GM21786 (cell line): ENCODE measurements around the gene ATP5F1C.
"Not testable (repeated sequence)": the region's sequence is repeated elsewhere in the genome, so short reads cannot be mapped to it uniquely, and the experiment has no call there.

Source experiments
- ATAC-seq: cut with Tn5 transposase; IDR thresholded peaks from one replicate; pipeline ENCODE4 v1.9.1; 2021; ENCODE audit not compliant: unreplicated experiment

ATP5F1C gene

GRCh38 chr10:7792541-7792940, 4.6 kb downstream of the ATP5F1C start:
- ATAC-seq: no peak

GRCh38 chr10:7794251-7795026, 6.5 kb downstream of the ATP5F1C start:
- no peak for ATAC-seq

GRCh38 chr10:7795605-7796004, 7.6 kb downstream of the ATP5F1C start:
- no peak for ATAC-seq

GRCh38 chr10:7797582-7797981, 9.6 kb downstream of the ATP5F1C start:
- no peak for ATAC-seq

- ATAC-seq: no peak
Observed at GRCh38 chr10:7802606-7803005, 14.6 kb downstream of the ATP5F1C start.

GRCh38 chr10:7804216-7804615, 16.2 kb downstream of the ATP5F1C start:
- ATAC-seq: no peak

- no peak for ATAC-seq
Observed at GRCh38 chr10:7804741-7805140, 16.8 kb downstream of the ATP5F1C start.

- ATAC-seq: no peak
Observed at GRCh38 chr10:7808686-7809267, 20.8 kb downstream of the ATP5F1C start.

- no peak for ATAC-seq
Observed at GRCh38 chr10:7810443-7810842, 22.5 kb downstream of the ATP5F1C start.

- ATAC-seq: no peak
Observed at GRCh38 chr10:7811000-7811399, 23.0 kb downstream of the ATP5F1C start.

- ATAC-seq: not testable (repeated sequence)
Observed at GRCh38 chr10:7811743-7812142, 23.8 kb downstream of the ATP5F1C start.

GRCh38 chr10:7813481-7813880, 25.5 kb downstream of the ATP5F1C start:
- ATAC-seq: no peak

- no peak for ATAC-seq
Observed at GRCh38 chr10:7817576-7817975, 29.6 kb downstream of the ATP5F1C start.

GRCh38 chr10:7817984-7818294, 30.0 kb downstream of the ATP5F1C start:
- ATAC-seq: peak; percentile 5

GRCh38 chr10:7818295-7819120, 30.5 kb downstream of the ATP5F1C start, which contains the start of gene TAF3:
TSS of gene TAF3 (plus strand) at chr10:7818505. CDS start at chr10:7818710, 205 bp downstream.
- ATAC-seq: peak; percentile 79

- peak; percentile 48 for ATAC-seq
Observed at GRCh38 chr10:7819121-7819460, 31.1 kb downstream of the ATP5F1C start.

GRCh38 chr10:7824251-7824650, 36.3 kb downstream of the ATP5F1C start:
- ATAC-seq: no peak

- no peak for ATAC-seq
Observed at GRCh38 chr10:7826971-7827370, 39.0 kb downstream of the ATP5F1C start.

GRCh38 chr10:7829289-7829834, 41.4 kb downstream of the ATP5F1C start:
- no peak for ATAC-seq

GRCh38 chr10:7832060-7832459, 44.1 kb downstream of the ATP5F1C start:
- no peak for ATAC-seq

- no peak for ATAC-seq
Observed at GRCh38 chr10:7833210-7833609, 45.2 kb downstream of the ATP5F1C start.

GRCh38 chr10:7834262-7834661, 46.3 kb downstream of the ATP5F1C start:
- ATAC-seq: no peak
